ENCODE results near the gene CDC34. TPM values are rescaled to one million over a fixed set of nuclear protein-coding genes. Genes with fewer than 3 reads are reported as not detected.

CDC34 gene
- total RNA-seq, 1 donor from 2014 or later, result 78.2 TPM

GRCh38 chr19:536881-537404, 5.4 kb downstream of the CDC34 start:
- intact Hi-C loops (cut with DNase I), result no loop called here
- no peak for DNase-seq (ENCODE audit: low spot score)

- no peak for DNase-seq (ENCODE audit: low spot score)
- intact Hi-C loops (cut with DNase I), result no loop called here
Measured at GRCh38 chr19:538641-539428, 7.3 kb downstream of the CDC34 start.

- intact Hi-C loops (cut with DNase I), result no loop called here
- DNase-seq (ENCODE audit: low spot score), result no peak
Measured at GRCh38 chr19:539429-540030, 8.0 kb downstream of the CDC34 start.

- DNase-seq (ENCODE audit: low spot score), result no peak
- intact Hi-C loops (cut with DNase I), result no loop called here
Measured at GRCh38 chr19:540867-541637, 9.5 kb downstream of the CDC34 start.

GRCh38 chr19:541699-542098, 10.1 kb downstream of the CDC34 start:
- intact Hi-C loops (cut with DNase I), result no loop called here
- no peak for DNase-seq (ENCODE audit: low spot score)

- intact Hi-C loops (cut with DNase I), result no loop called here
Measured at GRCh38 chr19:542173-542866, 10.8 kb downstream of the CDC34 start.

GRCh38 chr19:543910-544608, 12.5 kb downstream of the CDC34 start, which contains the start of gene GZMM:
Gene GZMM, plus strand, starts transcription at chr19:544053. Its CDS starts 19 bp downstream, at chr19:544072.
- intact Hi-C loops (cut with DNase I), result no loop called here
- no peak for DNase-seq (ENCODE audit: low spot score)

More at GRCh38 chr19:542173-542866, 10.8 kb downstream of the CDC34 start:
- no peak for DNase-seq (ENCODE audit: low spot score)

GRCh38 chr19:547117-547516, 15.6 kb downstream of the CDC34 start:
- intact Hi-C loops (cut with DNase I), result no loop called here
- DNase-seq (ENCODE audit: low spot score), result no peak

- DNase-seq (ENCODE audit: low spot score), result no peak
- intact Hi-C loops (cut with DNase I), result no loop called here
Measured at GRCh38 chr19:547836-548720, 16.5 kb downstream of the CDC34 start.

- no peak for DNase-seq (ENCODE audit: low spot score)
- intact Hi-C loops (cut with DNase I), result no loop called here
Measured at GRCh38 chr19:548886-549830, 17.6 kb downstream of the CDC34 start.

GRCh38 chr19:554817-555216, 23.3 kb downstream of the CDC34 start:
- no peak for DNase-seq (ENCODE audit: low spot score)
- intact Hi-C loops (cut with DNase I), result no loop called here

GRCh38 chr19:555474-555808, 23.9 kb downstream of the CDC34 start:
- DNase-seq (ENCODE audit: low spot score), result no peak

GRCh38 chr19:556611-557382, 25.2 kb downstream of the CDC34 start:
- intact Hi-C loops (cut with DNase I), result no loop called here
- no peak for DNase-seq (ENCODE audit: low spot score)

More at GRCh38 chr19:555474-555808, 23.9 kb downstream of the CDC34 start:
- intact Hi-C loops (cut with DNase I), result no loop called here

- intact Hi-C loops (cut with DNase I), result no loop called here
- DNase-seq (ENCODE audit: low spot score), result no peak
Measured at GRCh38 chr19:558770-559439, 27.3 kb downstream of the CDC34 start.

- intact Hi-C loops (cut with DNase I), result no loop called here
- DNase-seq (ENCODE audit: low spot score), result no peak
Measured at GRCh38 chr19:560121-560520, 28.6 kb downstream of the CDC34 start.

GRCh38 chr19:566403-566802, 34.8 kb downstream of the CDC34 start:
- intact Hi-C loops (cut with DNase I), result no loop called here
- DNase-seq (ENCODE audit: low spot score), result peak; percentile 90
